HL-60/S4 treated with retinoic acid at 250 ng/mL for 4 days and 3 days (cell line): ENCODE data around the gene IFNL4.
"Not testable (repeated sequence)": the region's sequence is repeated elsewhere in the genome, so short reads cannot be mapped to it uniquely, and the experiment has no call there.

Experiments used
- in situ Hi-C: fragments of 300-500 bp; cut with MboI; formaldehyde crosslinking; loops from 2 replicates; pipeline ENCODE4 v1.7.0; 2022; ENCODE audit warnings: low sequenced_read_pairs

The IFNL4 gene

DNA sequence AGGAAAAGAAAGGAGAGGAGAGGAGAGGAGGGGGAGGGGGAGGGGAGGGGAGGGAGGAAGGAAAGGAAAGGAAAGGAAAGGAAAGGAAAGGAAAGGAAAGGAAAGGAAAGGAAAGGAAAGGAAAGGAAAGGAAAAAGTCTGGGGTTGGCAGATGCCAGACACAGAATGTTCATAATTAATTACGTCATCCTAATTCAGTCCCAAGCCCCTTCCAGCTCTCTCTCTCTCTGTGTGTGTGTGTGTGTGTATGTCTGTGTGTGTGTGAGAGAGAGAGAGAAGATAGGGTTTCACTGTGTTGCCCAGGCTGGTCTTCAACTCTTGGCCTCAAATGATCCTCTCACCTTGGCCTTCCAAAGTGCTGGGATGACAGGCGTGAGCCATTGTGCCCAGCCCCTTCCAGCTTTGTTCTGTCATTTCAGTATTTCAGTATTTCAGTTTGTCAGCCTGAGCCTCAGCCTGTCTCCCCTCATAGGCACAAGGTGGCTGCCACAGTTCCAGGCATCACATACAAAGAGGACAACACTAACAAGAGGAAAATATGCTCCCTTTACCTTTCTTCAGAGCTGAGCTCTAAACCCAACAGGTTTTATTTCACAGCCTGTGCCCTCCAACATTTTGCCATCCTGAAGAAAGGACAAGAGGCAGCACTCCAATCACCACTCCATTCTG is 18.4 kb downstream of the IFNL4 start:
- in situ Hi-C loops, result no loop called here

DNA sequence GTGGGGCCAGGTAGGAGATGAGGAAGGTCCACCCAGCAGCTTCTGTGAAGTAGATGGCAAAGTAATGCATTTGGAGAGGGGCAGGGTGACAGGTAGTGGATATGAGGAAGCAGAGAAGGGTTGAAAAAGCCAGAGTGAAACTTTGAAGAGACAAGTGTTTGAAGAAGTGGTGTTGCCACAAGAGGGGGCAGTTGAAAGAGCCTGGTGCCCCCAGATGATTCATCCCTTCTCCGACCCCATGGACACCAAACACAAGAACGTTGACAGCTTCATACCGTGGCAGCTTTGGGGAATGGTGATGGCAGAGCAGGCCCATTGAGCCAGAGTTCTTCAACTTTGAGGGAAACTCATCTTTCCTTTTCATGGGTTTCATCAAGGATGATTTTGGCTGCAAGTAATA is 23.7 kb downstream of the IFNL4 start:
- in situ Hi-C loops, result no loop called here

DNA sequence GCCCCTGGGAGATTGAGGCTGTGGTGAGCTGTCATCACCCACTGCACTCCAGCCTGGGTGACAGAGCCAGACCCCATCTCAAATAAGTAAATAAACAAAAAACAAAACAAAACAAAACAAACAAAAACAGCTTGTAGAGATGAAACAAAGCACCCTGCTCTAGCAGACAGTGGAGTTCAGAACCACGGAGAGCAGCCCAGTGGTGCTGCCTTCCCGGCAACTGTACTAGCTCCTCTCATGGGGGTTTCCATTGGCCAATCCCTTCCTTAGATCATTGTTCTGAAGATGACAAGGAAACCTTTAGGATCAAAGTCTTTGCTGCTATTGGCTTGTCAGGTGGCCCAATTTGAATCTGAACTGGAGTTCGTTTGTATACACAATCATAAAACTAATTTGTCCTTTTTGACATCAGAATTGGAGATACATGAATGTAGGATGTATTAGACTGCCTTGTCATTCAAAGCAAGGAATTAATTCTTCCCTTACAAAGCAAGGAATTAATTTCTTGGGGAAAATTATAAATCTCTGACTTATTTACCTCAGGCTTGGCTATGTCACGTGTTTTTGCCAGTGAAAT is 24.9 kb downstream of the IFNL4 start:
- in situ Hi-C loops, result no loop called here

DNA sequence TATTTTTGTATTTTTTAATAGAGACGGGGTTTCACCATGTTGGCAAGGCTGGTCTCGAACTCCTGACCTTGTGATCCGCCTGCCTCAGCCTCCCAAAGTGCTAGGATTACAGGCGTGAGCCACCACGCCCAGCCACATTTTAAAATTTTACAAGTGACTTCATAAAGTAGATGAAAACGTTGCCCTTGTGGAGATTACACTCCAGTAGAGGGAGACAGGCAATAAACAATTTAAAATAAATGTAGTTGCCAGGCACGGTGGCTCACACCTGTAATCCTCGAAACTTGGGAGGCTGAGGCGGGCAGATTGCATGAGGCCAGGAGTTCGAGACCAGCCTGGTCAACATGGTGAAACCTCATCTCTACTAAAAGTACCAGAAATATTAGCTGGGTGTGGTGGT is 29.5 kb downstream of the IFNL4 start:
- in situ Hi-C loops, result not testable (repeated sequence)

DNA sequence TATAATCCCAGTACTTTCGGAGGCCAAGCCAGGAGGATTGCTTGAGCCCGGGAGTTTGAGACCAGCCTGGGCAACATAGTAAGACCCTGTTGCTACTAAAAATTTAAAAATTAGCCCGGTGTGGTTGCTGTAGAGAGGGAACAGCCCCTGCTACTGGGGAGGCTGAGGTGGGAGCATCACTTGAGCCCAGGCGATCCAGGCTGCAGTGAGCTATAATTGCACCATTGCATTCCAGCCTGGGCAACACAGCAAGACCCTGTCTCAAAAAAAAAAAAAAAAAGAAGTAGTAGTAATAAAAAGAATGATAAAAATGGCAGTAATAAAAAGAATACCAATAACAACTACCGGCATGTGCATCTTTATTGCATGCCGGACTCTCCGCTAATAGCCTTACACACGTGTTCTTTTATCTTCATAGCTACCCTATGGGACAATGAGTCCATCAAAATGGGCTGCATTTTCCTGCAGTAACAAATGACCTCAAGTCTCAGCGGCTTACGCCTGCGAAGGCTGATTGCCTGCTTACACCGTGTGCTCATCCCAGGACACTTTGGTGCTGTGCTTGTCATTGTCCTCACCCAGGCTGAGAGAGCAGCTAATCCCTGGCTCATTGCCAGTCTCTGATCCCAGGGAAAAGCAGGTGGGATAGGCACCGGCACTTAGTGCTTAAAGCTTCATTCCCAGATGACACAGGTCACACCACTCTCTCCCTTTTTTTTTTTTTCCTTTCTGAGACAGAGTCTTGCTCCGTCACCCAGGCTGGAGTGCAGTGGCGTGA is 30.2 kb downstream of the IFNL4 start:
- in situ Hi-C loops, result no loop called here

DNA sequence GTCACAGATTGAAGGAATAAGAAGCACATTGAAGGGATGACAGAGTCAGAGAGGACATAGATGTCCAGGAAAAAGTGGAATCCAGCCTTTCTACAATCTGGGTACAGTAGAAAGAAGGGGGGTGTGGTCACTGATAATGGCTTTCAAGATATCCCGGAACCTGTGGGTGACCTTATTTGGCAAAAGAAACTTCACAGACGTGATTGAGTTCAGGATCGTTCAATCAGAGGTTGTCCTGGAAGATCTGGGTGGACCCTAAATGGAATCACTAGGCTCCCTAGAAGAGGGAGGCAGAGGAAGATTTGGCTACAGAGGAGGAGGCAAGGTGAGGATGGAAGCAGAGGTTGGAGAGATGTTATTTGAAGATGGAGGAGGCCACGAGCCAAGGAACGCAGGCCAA is 31.6 kb downstream of the IFNL4 start:
- in situ Hi-C loops, result no loop called here

DNA sequence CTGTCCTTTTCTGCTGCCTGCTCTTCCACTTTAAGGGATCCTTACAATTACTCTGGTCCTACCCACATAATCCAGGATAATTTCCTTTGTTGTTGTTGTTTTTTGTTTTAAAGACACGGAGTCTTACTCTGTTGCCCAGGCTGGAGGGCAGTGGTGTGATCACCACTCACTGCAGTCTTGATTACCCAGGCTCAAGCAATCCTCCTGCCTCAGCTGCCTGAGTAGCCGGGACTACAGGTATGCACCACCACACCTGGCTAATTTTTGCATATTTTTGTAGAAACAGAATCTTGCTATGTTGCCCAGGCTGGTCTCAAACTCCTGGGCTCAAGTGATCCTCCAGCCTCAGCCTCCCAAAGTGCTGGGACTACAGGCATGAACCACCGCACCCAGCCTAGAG is 33.3 kb downstream of the IFNL4 start:
- in situ Hi-C loops, result not testable (repeated sequence)

DNA sequence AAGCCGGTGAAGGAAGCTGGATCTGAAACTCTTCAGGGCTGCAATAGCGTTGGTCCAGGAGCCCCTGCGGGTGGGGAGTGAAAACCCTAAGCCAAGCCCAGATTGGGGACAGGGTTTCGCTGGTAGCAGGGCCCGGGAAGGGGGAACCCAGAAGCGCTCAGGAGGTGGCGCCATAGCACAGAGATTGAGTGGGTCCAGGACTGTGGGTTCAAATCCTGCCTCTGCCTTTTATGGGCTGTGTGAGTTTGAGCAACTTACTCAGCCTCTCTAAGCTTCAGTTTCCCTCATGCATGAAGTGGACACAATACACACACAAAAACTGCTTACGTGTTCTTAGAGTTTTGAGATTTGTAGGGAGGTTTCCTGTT is 36.3 kb downstream of the IFNL4 start:
- in situ Hi-C loops, result no loop called here

DNA sequence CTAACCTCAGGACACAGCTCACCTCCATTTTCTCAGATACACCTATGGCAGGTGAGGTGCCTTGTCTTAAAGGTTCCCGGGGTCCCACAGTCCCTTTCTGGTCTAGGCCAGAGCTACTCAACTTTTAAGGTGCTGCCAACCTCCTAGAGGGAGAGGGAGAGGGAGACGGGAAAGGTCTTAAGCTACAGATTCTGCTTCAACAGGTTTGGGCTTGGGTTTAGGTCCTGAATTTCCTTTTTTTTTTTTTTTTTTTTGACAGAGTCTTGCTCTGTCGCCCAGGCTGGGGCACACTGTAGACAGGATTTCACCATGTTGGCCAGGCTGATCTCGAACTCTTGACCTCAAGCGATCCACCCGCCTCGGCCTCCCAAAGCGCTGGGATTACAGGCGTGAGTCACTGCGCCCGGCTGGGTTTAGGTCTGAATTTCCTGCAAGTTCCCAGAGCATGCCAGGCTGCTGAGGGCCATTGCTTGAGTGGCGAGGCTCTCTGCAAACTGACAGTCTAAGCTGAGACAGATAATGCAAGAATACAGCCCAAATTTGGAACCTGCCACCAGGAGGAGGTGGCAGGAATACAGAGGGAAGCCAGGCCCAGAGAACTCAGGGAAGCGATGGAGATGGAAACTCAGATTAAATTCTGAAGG is 36.8 kb downstream of the IFNL4 start:
- in situ Hi-C loops, result no loop called here

DNA sequence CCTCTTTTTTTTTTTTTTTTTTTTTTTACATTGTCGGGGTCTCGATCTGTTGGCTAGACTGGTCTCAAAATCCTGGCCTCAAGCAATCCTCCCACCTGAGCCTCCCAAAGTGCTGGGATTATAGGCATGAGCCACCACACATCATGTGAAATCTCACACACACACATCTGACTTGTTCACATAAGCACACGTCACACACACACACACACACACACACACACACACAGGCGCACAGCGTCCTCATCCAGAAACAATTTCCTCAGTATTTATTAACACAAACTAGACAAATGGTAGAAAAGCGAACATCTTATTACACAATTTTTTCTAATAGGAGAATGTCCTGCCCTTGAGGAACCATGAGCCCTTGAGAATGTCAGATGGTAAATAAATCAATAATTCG is 39.5 kb downstream of the IFNL4 start:
- in situ Hi-C loops, result no loop called here

DNA sequence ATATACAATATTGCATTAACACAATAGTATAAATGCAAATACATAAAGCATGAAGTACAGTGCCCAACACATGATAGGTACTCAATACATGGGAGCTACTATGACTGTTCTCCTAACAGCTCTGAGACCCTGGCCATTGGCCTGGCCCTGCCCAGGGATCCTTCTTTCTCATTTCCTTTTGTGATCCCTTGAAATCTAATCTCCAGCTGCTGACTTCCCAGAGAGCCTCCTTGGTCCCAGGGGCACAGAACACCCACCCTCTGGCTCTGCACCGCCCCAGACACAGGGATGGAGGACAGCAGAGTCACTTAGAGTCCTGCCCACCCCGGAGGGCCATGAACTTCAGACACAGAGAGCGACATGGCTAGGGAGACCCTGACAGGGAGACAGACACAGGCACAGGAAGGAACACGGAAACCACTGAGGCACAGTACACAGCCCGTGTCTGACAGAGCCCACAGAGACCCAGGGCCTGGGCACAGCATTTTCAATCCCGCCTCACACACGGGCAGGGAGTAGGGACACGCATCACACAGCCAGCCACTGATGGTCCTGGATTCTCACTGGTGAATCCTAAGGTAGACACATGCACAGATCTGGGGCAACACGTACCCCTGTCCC is 40.4 kb downstream of the IFNL4 start:
- in situ Hi-C loops, result no loop called here

DNA sequence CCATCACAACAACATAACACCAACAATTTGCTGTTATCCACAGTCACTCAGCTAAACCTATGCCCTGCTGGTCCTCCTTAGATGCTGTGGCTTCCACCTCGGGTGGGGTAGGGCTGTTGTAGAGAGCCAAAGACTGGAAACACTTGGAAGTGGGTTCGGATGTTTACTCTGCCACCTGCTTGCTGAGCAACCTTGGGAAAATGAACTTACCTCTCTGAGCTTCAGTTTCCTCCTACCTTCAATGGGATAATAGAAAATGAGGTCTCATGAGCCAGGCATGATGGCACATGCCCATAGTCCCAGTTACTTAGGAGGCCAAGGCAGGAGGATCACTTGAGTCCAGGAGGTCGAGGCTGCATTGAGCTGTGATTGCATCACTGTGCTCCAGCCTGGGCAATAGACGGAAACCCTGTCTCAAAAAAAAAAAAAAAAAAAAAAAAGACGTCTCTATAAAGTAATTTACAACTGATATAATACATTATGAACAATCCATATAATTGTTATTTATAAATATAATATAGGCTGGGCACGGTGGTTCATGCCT is 41.3 kb downstream of the IFNL4 start:
- in situ Hi-C loops, result no loop called here

DNA sequence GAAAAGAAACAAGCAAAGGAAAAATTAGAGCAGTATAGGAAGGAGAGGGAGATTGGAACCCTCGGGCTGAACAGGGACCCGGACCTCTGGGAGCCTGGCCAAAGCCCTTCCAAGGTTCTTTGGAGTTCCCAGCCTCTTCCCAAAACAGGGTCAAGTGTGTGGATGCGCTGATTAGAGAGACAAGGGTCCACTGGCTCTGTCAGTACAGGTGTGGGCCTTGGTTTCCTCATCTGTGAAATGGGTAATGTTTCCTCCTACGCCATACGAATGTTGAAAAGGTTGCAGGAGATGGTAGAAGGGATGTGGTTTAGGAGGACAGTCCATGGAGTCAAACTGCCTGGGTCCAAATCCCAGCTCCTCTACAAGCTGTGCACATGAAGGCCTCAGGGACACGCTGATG is 42.5 kb downstream of the IFNL4 start:
- in situ Hi-C loops, result no loop called here

DNA sequence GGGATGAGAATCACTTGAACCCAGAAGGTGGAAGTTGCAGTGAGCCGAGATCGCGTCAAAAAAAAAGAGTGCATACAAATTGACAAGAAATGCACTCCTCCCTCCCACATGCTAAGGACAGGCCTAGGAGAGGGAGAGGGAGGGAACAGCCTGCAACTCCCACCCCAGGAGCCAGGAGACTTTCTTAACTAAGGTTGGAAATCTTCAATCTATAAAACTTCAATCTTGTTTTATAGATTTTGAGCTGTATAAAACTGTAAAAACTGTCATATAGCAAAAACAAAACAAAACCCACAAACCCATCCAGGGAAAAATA is 43.2 kb downstream of the IFNL4 start:
- in situ Hi-C loops, result no loop called here

DNA sequence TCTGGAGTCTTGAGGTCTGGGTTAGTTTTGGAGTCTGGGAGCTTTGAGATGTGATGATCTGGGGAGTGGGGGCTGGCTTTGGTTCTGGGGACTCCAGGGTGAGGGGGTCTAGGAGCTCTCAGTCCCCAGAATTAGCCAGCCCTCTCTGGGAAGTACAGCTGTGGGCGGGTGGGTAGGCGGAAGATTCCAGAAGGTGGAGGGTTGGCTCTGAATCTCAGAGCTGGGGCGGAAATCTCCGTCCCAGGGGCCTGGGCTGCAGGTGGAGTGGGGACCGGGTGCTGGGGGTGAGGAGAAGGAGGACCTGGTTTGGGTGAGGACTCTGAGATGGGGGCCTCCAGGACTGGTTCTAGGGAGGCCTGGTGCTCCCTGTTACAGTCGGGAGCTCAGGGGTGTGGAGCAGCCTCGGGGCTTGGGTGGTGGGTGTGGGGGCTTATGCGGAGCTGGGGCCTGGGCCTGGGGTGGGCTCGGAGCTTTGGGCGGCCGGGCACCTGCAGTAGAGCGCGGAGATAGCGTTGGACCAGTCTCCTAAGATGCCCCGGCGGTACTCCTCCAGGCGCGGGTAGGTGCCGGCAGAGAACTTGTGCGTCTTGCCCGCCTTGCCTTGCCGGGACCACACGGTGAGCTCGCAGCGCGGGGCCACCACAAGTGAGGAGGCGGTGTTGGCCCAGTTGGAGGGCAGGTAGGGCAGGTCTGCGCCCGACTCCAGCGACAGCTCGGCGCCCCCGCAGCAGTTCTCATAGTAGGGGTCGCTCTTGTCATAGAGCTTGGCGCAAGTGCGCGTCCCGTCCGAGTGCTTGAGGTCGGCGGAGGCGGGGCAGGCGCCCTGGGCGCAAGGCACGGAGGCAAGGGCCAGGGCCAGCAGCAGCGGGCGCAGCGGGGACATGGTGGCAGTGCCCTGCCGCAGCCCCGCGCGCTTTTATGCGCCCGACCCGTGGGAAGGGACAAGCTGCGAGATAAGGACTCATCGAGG is 45.0 kb downstream of the IFNL4 start, which contains the start of gene SYCN:
Gene SYCN, minus strand, starts transcription at position 892 of the 970 bp plus-strand sequence. Its CDS starts 9 bp downstream, at position 883.
- in situ Hi-C loops, result no loop called here

DNA sequence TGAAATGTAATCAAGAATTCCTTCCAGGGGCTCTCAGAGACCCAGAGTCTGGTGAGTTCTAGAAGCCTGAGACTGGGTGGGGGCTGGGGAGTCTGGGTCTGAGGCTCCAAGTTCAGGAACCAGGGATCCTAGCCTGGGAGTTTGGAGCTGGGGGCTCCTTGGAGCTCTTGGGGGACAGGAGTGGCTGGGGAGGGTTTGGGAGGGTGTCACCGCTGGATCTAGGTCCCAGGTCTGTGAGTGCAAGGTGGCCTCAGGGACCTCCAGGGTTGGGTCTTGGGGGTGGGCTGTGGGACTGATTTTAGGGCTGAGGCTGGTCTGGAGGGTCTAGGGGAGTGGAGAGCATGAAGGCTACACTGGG is 45.7 kb downstream of the IFNL4 start:
- in situ Hi-C loops, result no loop called here

DNA sequence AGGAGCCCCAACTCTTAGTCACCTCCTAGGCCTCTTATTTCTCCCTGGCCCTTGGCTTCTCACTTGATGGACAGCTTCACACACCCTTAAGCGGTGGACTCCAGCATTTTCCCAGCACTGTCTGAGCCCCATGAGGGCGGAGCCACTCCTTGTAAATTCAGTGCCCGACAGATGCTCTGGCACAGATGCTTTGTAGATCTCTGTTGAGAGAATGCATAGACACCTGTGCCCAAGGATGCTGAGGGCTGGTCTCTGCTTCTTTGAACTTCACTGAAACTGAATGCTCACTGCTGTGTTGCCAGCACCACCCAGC is 47.9 kb downstream of the IFNL4 start:
- in situ Hi-C loops, result no loop called here

DNA sequence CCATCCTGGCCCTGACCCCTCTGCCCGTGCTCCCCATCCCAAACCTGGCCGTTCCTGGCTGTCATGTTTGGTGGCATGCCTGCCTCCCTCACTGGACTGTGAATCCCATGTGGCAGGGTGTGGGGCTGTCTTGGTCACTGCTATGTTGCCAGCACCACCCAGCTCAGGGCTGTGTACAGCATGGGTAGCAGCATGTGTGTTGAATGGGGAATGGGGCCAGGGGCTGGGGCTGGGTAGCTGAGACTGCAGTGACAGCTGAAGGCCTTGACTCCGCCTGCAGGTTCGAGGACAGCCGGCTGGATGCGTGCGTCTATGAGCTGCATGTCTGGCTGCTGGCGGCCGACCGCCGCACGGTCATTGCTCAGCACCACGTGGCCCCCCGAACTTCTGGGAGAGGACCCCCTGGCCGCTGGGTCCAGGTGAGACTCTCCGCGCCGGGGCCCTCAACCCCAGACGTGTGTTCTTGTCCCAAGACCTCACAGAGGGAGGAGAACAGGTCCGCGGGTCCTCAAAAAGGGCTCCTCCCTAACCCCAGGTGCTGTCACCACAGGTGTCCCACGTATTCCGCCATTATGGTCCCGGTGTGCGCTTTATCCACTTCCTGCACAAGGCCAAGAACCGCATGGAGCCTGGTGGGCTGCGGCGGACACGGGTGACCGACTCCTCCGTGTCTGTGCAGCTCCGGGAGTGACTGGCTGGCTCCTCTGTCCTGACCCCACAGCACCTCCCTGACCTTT is 48.4 kb downstream of the IFNL4 start:
- in situ Hi-C loops, result no loop called here

DNA sequence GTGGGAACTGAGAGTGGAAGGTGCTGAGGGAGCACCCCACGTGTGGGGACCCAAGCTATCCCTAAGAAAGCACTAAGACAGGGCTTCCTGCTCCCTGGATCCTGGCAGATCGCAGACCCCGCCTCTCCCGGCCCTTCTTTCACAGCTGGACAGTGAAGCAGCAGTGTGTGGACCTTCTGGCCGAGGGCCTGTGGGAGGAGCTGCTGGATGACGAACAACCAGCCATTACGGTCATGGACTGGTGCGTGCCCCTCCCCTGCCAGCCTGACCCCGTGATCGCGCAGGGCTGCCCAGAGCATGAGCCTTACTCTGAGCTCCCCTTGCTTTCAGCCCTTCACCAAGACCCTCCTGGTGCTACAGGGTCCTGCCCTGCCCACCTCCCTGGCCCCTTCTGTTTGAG is 49.6 kb downstream of the IFNL4 start:
- in situ Hi-C loops, result no loop called here

DNA sequence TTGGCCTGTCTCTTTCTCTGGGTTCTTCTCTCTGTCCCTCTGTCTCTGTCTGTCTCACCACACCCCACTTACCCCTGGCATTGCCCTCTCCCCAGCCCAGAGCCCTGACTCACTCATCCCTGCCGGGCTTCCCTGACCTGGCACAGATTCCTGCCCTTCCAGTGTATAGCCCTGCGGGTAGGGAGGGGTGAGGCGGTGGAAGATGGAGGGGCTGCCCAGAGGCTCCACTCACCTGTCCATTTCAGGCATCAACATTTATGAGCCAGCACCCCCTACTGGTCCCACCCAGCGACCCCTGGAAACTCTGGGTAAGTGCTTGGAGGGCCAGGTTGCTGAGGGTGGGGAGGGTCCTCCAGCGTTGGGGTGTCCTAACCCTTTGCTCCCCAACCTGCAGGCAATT is 50.8 kb downstream of the IFNL4 start:
- in situ Hi-C loops, result no loop called here
